Prostate gland (tissue), 2 donors: Measurements from ENCODE around the gene MORC2. TPM values are rescaled to one million over a fixed set of nuclear protein-coding genes. Genes with fewer than 3 reads are reported as not detected.

ENCODE experiments used
- DNase-seq: peaks from one replicate; pipeline ENCODE4 v3.0.0-alpha.2; 2019; ENCODE audit warnings: low spot score
- H3K27ac ChIP-seq, 2 donors: fragments of 200-600 bp; sonication (generic); 2 replicates each; pipeline ENCODE4 v1.5.1; 2017 to 2019
- H3K27me3 ChIP-seq: fragments of 200-600 bp; sonication (generic); replicated peaks from 2 replicates; pipeline ENCODE4 v1.5.1; 2019; ENCODE audit not compliant: insufficient read depth
- H3K36me3 ChIP-seq, 2 donors: fragments of 200-600 bp; sonication (generic); 1 replicate in 1 of 2; 2 replicates in 1 of 2; pipeline versions ENCODE4 v1.5.1 to v1.8.1; 2017 to 2019
- H3K4me1 ChIP-seq: fragments of 200-600 bp; sonication (generic); replicated peaks from 2 replicates; pipeline ENCODE4 v1.5.1; 2019
- H3K4me3 ChIP-seq, 2 donors: fragments of 200-600 bp; sonication (generic); 2 replicates each; pipeline ENCODE4 v1.5.1; 2017 to 2019
- H3K9me3 ChIP-seq: fragments of 200-600 bp; sonication (generic); 2 replicates; pipeline ENCODE4 v1.5.1; 2017
- POLR2A ChIP-seq: fragments of 450-650 bp; IDR thresholded peaks from one replicate; pipeline ENCODE4 v1.6.1; 2016; ENCODE audit warnings: antibody characterized with exemption, mild to moderate bottlenecking
- POLR2AphosphoS5 ChIP-seq: sonication (generic); formaldehyde crosslinking; IDR thresholded peaks from one replicate; pipeline ENCODE4 v1.6.1; 2017; ENCODE audit warnings: antibody characterized with exemption
- WGBS: methylation state at CpG from one replicate; pipeline ENCODE4 v1.1.5; 2018; 5-methylcytosine and 5-hydroxymethylcytosine counted together
- intact Hi-C: fragments of 100-400 bp; cut with DNase I; formaldehyde crosslinking; loops from one replicate; pipeline ENCODE4 v1.14.2; 2022
- total RNA-seq, 2 donors: library from RNA; depleted of rRNA; stranded (reverse); fragments of >200 nt; gene quantifications; one replicate each; pipeline ENCODE4 v1.1.0, GENCODE V29; 2016
- TF ChIP-seq, protein P1 (sequence below), 4 experiments: fragments of 200-600 bp in 2 of 4; fragments of 450-650 bp in 2 of 4; sonication (generic) in 2 of 4; IDR thresholded peaks; 1 replicate in 3 of 4; 2 replicates in 1 of 4; pipeline ENCODE4 v1.5.1; 2016 to 2019; ENCODE audit warnings: antibody characterized with exemption in 4 of 4, mild to moderate bottlenecking in 2 of 4, moderate library complexity in 2 of 4

The MORC2 gene
- total RNA-seq, 2 donors from 2014 or later = 19.7 to 74.8 TPM

- intact Hi-C loops = no loop called here
- 71% methylated on average over 16 of the region's 16 CpGs for WGBS
- no peaks in the 10 kb centered on the region for H3K36me3 ChIP-seq
- no peak for DNase-seq
- no peaks in the 10 kb centered on the region for H3K27me3 ChIP-seq
- no peak for TF ChIP-seq POLR2A
- no peak overlapping the region for H3K4me3 ChIP-seq
- no peaks in the 10 kb centered on the region for H3K9me3 ChIP-seq
- no peak overlapping the region for H3K27ac ChIP-seq
- H3K4me1 ChIP-seq = no peaks in the 10 kb centered on the region
Measured at GRCh38 chr22:30878516-30879414, 89.8 kb downstream of the MORC2 start.

- no peak for DNase-seq
- TF ChIP-seq POLR2A (no peak), POLR2AphosphoS5 (no peak)
- TF ChIP-seq, protein P1, sequence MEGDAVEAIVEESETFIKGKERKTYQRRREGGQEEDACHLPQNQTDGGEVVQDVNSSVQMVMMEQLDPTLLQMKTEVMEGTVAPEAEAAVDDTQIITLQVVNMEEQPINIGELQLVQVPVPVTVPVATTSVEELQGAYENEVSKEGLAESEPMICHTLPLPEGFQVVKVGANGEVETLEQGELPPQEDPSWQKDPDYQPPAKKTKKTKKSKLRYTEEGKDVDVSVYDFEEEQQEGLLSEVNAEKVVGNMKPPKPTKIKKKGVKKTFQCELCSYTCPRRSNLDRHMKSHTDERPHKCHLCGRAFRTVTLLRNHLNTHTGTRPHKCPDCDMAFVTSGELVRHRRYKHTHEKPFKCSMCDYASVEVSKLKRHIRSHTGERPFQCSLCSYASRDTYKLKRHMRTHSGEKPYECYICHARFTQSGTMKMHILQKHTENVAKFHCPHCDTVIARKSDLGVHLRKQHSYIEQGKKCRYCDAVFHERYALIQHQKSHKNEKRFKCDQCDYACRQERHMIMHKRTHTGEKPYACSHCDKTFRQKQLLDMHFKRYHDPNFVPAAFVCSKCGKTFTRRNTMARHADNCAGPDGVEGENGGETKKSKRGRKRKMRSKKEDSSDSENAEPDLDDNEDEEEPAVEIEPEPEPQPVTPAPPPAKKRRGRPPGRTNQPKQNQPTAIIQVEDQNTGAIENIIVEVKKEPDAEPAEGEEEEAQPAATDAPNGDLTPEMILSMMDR (IDR thresholded peaks at IDR 0.05) = no peak
- intact Hi-C loops = no loop called here
- Histone ChIP-seq H3K27ac (no peak overlapping the region), H3K4me1 (no peaks in the 10 kb centered on the region), H3K9me3 (no peaks in the 10 kb centered on the region), H3K36me3 (no peaks in the 10 kb centered on the region), H3K4me3 (no peak overlapping the region), H3K27me3 (no peaks in the 10 kb centered on the region)
- WGBS = 79% methylated on average over 15 of the region's 15 CpGs
Measured at GRCh38 chr22:30877662-30878515, 90.7 kb downstream of the MORC2 start.

- Histone ChIP-seq H3K27me3 (no peaks in the 10 kb centered on the region), H3K4me1 (no peaks in the 10 kb centered on the region), H3K9me3 (no peaks in the 10 kb centered on the region), H3K27ac (no peak overlapping the region), H3K4me3 (no peak overlapping the region), H3K36me3 (no peaks in the 10 kb centered on the region)
- intact Hi-C loops = no loop called here
- DNase-seq = no peak
- TF ChIP-seq POLR2AphosphoS5 = no peak
- TF ChIP-seq POLR2A = no peak
- TF ChIP-seq, protein P1 (IDR thresholded peaks at IDR 0.05) = no peak
- 38% methylated on average over 9 of the region's 9 CpGs for WGBS
Measured at GRCh38 chr22:30876915-30877553, 91.5 kb downstream of the MORC2 start.

- Histone ChIP-seq H3K9me3 (no peaks in the 10 kb centered on the region), H3K27me3 (no peaks in the 10 kb centered on the region), H3K36me3 (no peaks in the 10 kb centered on the region), H3K4me3 (no peak overlapping the region), H3K27ac (no peak overlapping the region), H3K4me1 (no peaks in the 10 kb centered on the region)
- intact Hi-C loops = no loop called here
- DNase-seq = no peak
- WGBS = 82% methylated on average over 9 of the region's 9 CpGs
- TF ChIP-seq, protein P1 (IDR thresholded peaks at IDR 0.05) = no peak
- TF ChIP-seq POLR2AphosphoS5 = no peak
- no peak for TF ChIP-seq POLR2A
Measured at GRCh38 chr22:30876221-30876751, 92.3 kb downstream of the MORC2 start.
